Nephron (organoid): ENCODE data around the gene VRK3.

Experiments
- H3K27ac Mint-ChIP-seq, 3 experiments: 2 replicates each; pipeline ENCODE4 v1.8.0; 2020; ENCODE audit warnings: mixed read lengths in 3 of 3, mild to moderate bottlenecking in 2 of 3, moderate library complexity in 1 of 3
- H3K27me3 Mint-ChIP-seq: 2 replicates; pipeline ENCODE4 v1.8.0; 2021; ENCODE audit warnings: low read depth, mild to moderate bottlenecking, moderate library complexity, mixed read lengths
- H3K36me3 Mint-ChIP-seq: 2 replicates; pipeline ENCODE4 v1.8.0; 2020; ENCODE audit warnings: low read depth, mixed read lengths
- H3K4me1 Mint-ChIP-seq: 2 replicates; pipeline ENCODE4 v1.8.0; 2020; ENCODE audit warnings: mixed read lengths
- H3K4me3 Mint-ChIP-seq, 3 experiments: 2 replicates each; pipeline ENCODE4 v1.8.0; 2020; ENCODE audit warnings: mild to moderate bottlenecking in 3 of 3, mixed read lengths in 3 of 3, moderate library complexity in 2 of 3
- H3K9me3 Mint-ChIP-seq: 2 replicates; pipeline ENCODE4 v1.8.0; 2020; ENCODE audit warnings: mixed read lengths
- TF ChIP-seq, protein P1 (sequence below), 3 experiments: fragments of 200-600 bp; sonication (generic); IDR thresholded peaks; one replicate each; pipeline ENCODE4 v1.5.0; 2021; ENCODE audit warnings: antibody characterized with exemption in 3 of 3; ENCODE audit not compliant: unreplicated experiment in 3 of 3

VRK3 gene

GRCh38 chr19:50047671-50048070, 22.5 kb upstream of the VRK3 start:
- Mint-ChIP-seq H3K9me3 (peaks cover 58% of the 10 kb centered on the region), H3K27ac (no peak overlapping the region), H3K36me3 (peaks cover 69% of the 10 kb centered on the region), H3K4me1 (peaks cover 5% of the 10 kb centered on the region), H3K4me3 (no peak overlapping the region), H3K27me3 (no peaks in the 10 kb centered on the region)
- TF ChIP-seq, protein P1, sequence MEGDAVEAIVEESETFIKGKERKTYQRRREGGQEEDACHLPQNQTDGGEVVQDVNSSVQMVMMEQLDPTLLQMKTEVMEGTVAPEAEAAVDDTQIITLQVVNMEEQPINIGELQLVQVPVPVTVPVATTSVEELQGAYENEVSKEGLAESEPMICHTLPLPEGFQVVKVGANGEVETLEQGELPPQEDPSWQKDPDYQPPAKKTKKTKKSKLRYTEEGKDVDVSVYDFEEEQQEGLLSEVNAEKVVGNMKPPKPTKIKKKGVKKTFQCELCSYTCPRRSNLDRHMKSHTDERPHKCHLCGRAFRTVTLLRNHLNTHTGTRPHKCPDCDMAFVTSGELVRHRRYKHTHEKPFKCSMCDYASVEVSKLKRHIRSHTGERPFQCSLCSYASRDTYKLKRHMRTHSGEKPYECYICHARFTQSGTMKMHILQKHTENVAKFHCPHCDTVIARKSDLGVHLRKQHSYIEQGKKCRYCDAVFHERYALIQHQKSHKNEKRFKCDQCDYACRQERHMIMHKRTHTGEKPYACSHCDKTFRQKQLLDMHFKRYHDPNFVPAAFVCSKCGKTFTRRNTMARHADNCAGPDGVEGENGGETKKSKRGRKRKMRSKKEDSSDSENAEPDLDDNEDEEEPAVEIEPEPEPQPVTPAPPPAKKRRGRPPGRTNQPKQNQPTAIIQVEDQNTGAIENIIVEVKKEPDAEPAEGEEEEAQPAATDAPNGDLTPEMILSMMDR (IDR thresholded peaks at IDR 0.05; ENCODE audit: unreplicated experiment in 3 of 3) = no peak

DNA sequence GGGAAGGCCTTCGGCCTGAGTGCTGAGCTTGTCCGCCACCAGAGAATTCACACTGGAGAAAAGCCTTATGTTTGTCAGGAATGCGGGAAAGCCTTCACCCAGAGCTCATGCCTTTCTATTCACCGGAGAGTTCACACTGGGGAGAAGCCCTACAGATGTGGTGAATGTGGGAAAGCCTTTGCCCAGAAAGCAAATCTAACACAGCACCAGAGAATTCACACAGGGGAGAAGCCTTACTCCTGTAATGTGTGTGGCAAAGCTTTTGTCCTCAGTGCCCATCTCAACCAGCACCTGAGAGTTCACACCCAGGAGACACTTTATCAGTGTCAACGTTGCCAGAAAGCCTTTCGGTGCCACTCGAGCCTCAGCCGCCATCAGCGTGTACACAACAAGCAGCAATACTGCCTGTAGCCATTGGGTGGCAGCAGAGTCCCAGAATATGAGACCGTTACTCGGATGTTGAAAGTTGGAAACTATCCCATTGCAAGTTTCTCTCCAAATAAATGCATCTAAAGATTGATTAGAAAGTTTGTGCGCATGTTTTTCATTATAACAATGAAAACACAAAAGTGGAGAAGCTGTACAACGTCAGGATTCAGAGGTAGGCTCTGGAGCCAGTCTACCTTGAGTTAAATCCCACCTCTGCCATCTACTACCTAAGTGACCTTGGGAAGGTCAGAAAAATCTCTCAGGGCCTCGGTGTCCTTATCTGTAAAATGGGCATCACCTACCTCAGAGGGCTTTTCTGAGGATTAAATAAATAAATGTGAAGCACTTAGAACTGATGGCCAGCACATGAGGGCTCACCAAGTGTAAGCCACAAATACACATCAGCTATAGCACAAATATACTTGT, 21.7 kb upstream of the VRK3 start:
- Mint-ChIP-seq H3K27me3 (no peaks in the 10 kb centered on the region), H3K4me3 (no peak overlapping the region), H3K9me3 (peaks cover 64% of the 10 kb centered on the region), H3K36me3 (peaks cover 77% of the 10 kb centered on the region), H3K27ac (no peak overlapping the region), H3K4me1 (peaks cover 5% of the 10 kb centered on the region)
- TF ChIP-seq, protein P1 (IDR thresholded peaks at IDR 0.05; ENCODE audit: unreplicated experiment in 3 of 3) = peak; percentile 42 to 54 (median 45)

- Mint-ChIP-seq H3K27ac (no peak overlapping the region), H3K4me1 (no peaks in the 10 kb centered on the region), H3K27me3 (no peaks in the 10 kb centered on the region), H3K4me3 (no peak overlapping the region), H3K36me3 (peaks cover 92% of the 10 kb centered on the region), H3K9me3 (peaks cover 61% of the 10 kb centered on the region)
- TF ChIP-seq, protein P1 (IDR thresholded peaks at IDR 0.05; ENCODE audit: unreplicated experiment in 3 of 3) = no peak
Observed at GRCh38 chr19:50044922-50045321, 19.8 kb upstream of the VRK3 start.

GRCh38 chr19:50043967-50044366, 18.8 kb upstream of the VRK3 start:
- Mint-ChIP-seq H3K36me3 (peaks cover 100% of the 10 kb centered on the region), H3K27me3 (no peaks in the 10 kb centered on the region), H3K4me1 (no peaks in the 10 kb centered on the region), H3K9me3 (peaks cover 61% of the 10 kb centered on the region), H3K27ac (no peak overlapping the region), H3K4me3 (no peak overlapping the region)
- TF ChIP-seq, protein P1 (IDR thresholded peaks at IDR 0.05; ENCODE audit: unreplicated experiment in 3 of 3) = no peak

GRCh38 chr19:50042363-50043024, 17.3 kb upstream of the VRK3 start:
- TF ChIP-seq, protein P1 (IDR thresholded peaks at IDR 0.05; ENCODE audit: unreplicated experiment in 3 of 3) = no peak
- H3K27ac Mint-ChIP-seq = no peak overlapping the region
- no peaks in the 10 kb centered on the region for H3K27me3 Mint-ChIP-seq
- peaks cover 90% of the 10 kb centered on the region for H3K36me3 Mint-ChIP-seq
- peaks cover 48% of the 10 kb centered on the region for H3K9me3 Mint-ChIP-seq
- H3K4me3 Mint-ChIP-seq = no peak overlapping the region
- H3K4me1 Mint-ChIP-seq = no peaks in the 10 kb centered on the region
